HepG2 (cell line): ENCODE measurements around the gene NDUFB7. TPM values are rescaled to one million over a fixed set of nuclear protein-coding genes. Genes with fewer than 3 reads are reported as not detected.

Experiments used
- AGO2 ChIP-seq: fragments of 200-400 bp; formaldehyde crosslinking; optimal IDR thresholded peaks from 2 replicates; pipeline ENCODE3; 2017; ENCODE audit warnings: mild to moderate bottlenecking, low read depth, low read length, moderate library complexity
- ATF7-NPFF ChIP-seq: sonication (generic); formaldehyde crosslinking; IDR thresholded peaks from 2 replicates; pipeline ENCODE4 v1.8.1; 2023; ENCODE audit warnings: mild to moderate bottlenecking, low read depth, missing genetic modification reagents, moderate library complexity
- CCDC6 ChIP-seq: sonication (generic); formaldehyde crosslinking; IDR thresholded peaks from 2 replicates; pipeline ENCODE4 v1.8.1; 2022; ENCODE audit warnings: mild to moderate bottlenecking, missing genetic modification reagents, moderate library complexity
- EED ChIP-seq: sonication (generic); formaldehyde crosslinking; IDR thresholded peaks from 2 replicates; pipeline ENCODE4 v1.5.0; 2020; ENCODE audit warnings: mild to moderate bottlenecking, missing genetic modification reagents
- FOSL2 ChIP-seq: sonication (generic); formaldehyde crosslinking; IDR thresholded peaks from 2 replicates; pipeline ENCODE4 v1.4.0; 2020; ENCODE audit warnings: missing genetic modification reagents
- HDAC1 ChIP-seq: sonication (generic); formaldehyde crosslinking; IDR thresholded peaks from 2 replicates; pipeline ENCODE4 v1.5.1; 2020; ENCODE audit warnings: mild to moderate bottlenecking, missing genetic modification reagents
- HNF4G ChIP-seq, 2 experiments: sonication (generic) in 1 of 2; formaldehyde crosslinking in 1 of 2; IDR thresholded peaks; 2 replicates each; pipeline versions ENCODE4 v1.4.0 to v1.6.1; 2011 to 2020; ENCODE audit warnings: borderline replicate concordance in 2 of 2, low read depth in 2 of 2, mild to moderate bottlenecking in 2 of 2, low read length in 1 of 2, missing genetic modification reagents in 1 of 2, moderate library complexity in 1 of 2
- MTA1 ChIP-seq: sonication (generic); formaldehyde crosslinking; IDR thresholded peaks from 2 replicates; pipeline ENCODE4 v1.4.0; 2020; ENCODE audit warnings: missing genetic modification reagents, mild to moderate bottlenecking, borderline replicate concordance
- NCOA1 ChIP-seq: sonication (generic); formaldehyde crosslinking; IDR thresholded peaks from 2 replicates; pipeline ENCODE4 v1.9.0; 2021; ENCODE audit warnings: missing genetic modification reagents
- NONO ChIP-seq, 2 experiments: fragments of 450-650 bp in 1 of 2; sonication (generic) in 1 of 2; formaldehyde crosslinking in 1 of 2; IDR thresholded peaks in 1 of 2; conservative IDR thresholded peaks in 1 of 2; 2 replicates each; pipeline versions ENCODE4 v1.6.1 to v1.8.0; 2017 to 2022; ENCODE audit warnings: mild to moderate bottlenecking in 1 of 2, missing genetic modification reagents in 1 of 2, moderate library complexity in 1 of 2
- PHF21A ChIP-seq: sonication (generic); formaldehyde crosslinking; IDR thresholded peaks from 2 replicates; pipeline ENCODE4 v1.5.0; 2020; ENCODE audit warnings: mild to moderate bottlenecking, missing genetic modification reagents
- RORA ChIP-seq: sonication (generic); formaldehyde crosslinking; IDR thresholded peaks from 2 replicates; pipeline ENCODE4 v1.5.0; 2020; ENCODE audit warnings: mild to moderate bottlenecking, missing genetic modification reagents, moderate library complexity
- SALL2 ChIP-seq: sonication (generic); formaldehyde crosslinking; IDR thresholded peaks from 2 replicates; pipeline ENCODE4 v1.8.1; 2023; ENCODE audit warnings: mild to moderate bottlenecking, missing genetic modification reagents, inconsistent platforms
- UBTF ChIP-seq: sonication (generic); formaldehyde crosslinking; IDR thresholded peaks from 2 replicates; pipeline ENCODE4 v1.4.0; 2020; ENCODE audit warnings: mild to moderate bottlenecking, missing genetic modification reagents
- ZFP91 ChIP-seq: sonication (generic); formaldehyde crosslinking; IDR thresholded peaks from 2 replicates; pipeline ENCODE4 v1.9.0; 2022; ENCODE audit warnings: missing genetic modification reagents, mild to moderate bottlenecking, borderline replicate concordance
- ZNF224 ChIP-seq: sonication (generic); formaldehyde crosslinking; IDR thresholded peaks from 2 replicates; pipeline ENCODE4 v1.5.0; 2020; ENCODE audit warnings: mild to moderate bottlenecking, missing genetic modification reagents
- ZNF580 ChIP-seq: IDR thresholded peaks from 2 replicates; pipeline ENCODE4 v1.6.1; 2016; ENCODE audit warnings: low read depth, borderline replicate concordance
- ZNF781 ChIP-seq: sonication (generic); formaldehyde crosslinking; IDR thresholded peaks from 2 replicates; pipeline ENCODE4 v1.5.1; 2020; ENCODE audit warnings: borderline replicate concordance, mild to moderate bottlenecking, missing genetic modification reagents; ENCODE audit errors: not compliant biosample characterization
- polyA plus RNA-seq, 8 experiments: library from polyadenylated mRNA; depleted of rRNA in 3 of 8; stranded (reverse) in 7 of 8; unstranded in 1 of 8; fragments of >200 nt; fragmentation: Illumina TruSeq in 4 of 8; extraction: Trizol in 4 of 8; gene quantifications; 2 replicates each; pipeline versions ENCODE4 v1.2.1 to v1.2.3, GENCODE V29; 2011 to 2016; ENCODE audit warnings: low read depth in 4 of 8, missing spikeins in 1 of 8, mixed read lengths in 1 of 8; ENCODE audit not compliant: insufficient read depth in 1 of 8
- total RNA-seq, 5 experiments: library from RNA; depleted of rRNA; stranded (reverse); fragments of >200 nt; fragmentation: Illumina TruSeq; extraction: Trizol; gene quantifications; 2 replicates each; pipeline ENCODE4 v1.2.3, GENCODE V29; 2016; ENCODE audit warnings: low read depth in 1 of 5
- TF ChIP-seq, protein P1 (sequence below): fragments of 450-650 bp; IDR thresholded peaks from 2 replicates; pipeline ENCODE4 v1.6.1; 2017; ENCODE audit warnings: mild to moderate bottlenecking

Gene NDUFB7
- total and polyA plus RNA-seq, 2 of the 13 experiments (the other 11 are each of a cell fraction or from before 2014, with no cell fraction given), result 156 to 198 TPM

DNA sequence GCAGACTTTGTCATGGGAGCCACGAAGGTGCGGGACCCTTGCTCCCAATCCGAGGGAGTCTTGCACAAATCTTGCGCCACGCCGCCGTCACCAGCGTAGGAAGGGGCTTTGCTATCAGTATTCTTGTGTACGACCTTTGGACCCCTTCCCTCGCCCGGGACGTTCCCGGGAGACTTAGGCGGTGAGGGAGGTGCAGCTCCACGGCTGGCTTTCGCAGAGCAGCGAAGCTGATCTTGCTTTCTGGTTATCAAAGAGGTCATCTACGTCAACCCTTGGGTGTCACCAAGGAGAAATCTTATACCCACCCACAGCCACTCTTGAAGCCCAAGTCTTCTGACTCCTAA, 41.9 kb downstream of the NDUFB7 start (continued):
- TF ChIP-seq ZNF781 (CRISPR knock-in tag) (peak; percentile 81), ZFP91 (CRISPR knock-in tag) (0 out of 2 replicates have a peak, but pooled peaks have one; percentile 6), AGO2 (no peak), NONO (IDR thresholded peaks at IDR 0.05) (no peak), NONO (CRISPR knock-in tag; conservative IDR thresholded peaks at IDR 0.05) (0 out of 2 replicates have a peak, but pooled peaks have one; percentile 11), RORA (no peak), MTA1 (CRISPR knock-in tag) (peak; percentile 68; the same call in 1 of the 2 replicates), ZNF224 (CRISPR knock-in tag) (no peak), FOSL2 (CRISPR knock-in tag) (0 out of 2 replicates have a peak, but pooled peaks have one; percentile 23), ATF7-NPFF (CRISPR knock-in tag) (0 out of 2 replicates have a peak, but pooled peaks have one; percentile 57), ZNF580 (CRISPR knock-in tag) (peak; percentile 12; the same call in 1 of the 2 replicates), CCDC6 (CRISPR knock-in tag) (0 out of 2 replicates have a peak, but pooled peaks have one; percentile 24), EED (0 out of 2 replicates have a peak, but pooled peaks have one; percentile 51), SALL2 (CRISPR knock-in tag) (no peak; the same call in 1 of the 2 replicates), HDAC1 (CRISPR knock-in tag) (0 out of 2 replicates have a peak, but pooled peaks have one; percentile 1), UBTF (CRISPR knock-in tag) (0 out of 2 replicates have a peak, but pooled peaks have one; percentile 52), HNF4G (IDR thresholded peaks at IDR 0.05; ENCODE audit: borderline replicate concordance, low read depth, low read length) (peak; percentile 54; the same call in 1 of the 2 replicates), HNF4G (CRISPR knock-in tag; IDR thresholded peaks at IDR 0.05; ENCODE audit: borderline replicate concordance, low read depth) (peak; percentile 58; the same call in 1 of the 2 replicates), NCOA1 (CRISPR knock-in tag) (0 out of 2 replicates have a peak, but pooled peaks have one; percentile 2), PHF21A (CRISPR knock-in tag) (peak; percentile 3; the same call in 1 of the 2 replicates)
- TF ChIP-seq, protein P1, sequence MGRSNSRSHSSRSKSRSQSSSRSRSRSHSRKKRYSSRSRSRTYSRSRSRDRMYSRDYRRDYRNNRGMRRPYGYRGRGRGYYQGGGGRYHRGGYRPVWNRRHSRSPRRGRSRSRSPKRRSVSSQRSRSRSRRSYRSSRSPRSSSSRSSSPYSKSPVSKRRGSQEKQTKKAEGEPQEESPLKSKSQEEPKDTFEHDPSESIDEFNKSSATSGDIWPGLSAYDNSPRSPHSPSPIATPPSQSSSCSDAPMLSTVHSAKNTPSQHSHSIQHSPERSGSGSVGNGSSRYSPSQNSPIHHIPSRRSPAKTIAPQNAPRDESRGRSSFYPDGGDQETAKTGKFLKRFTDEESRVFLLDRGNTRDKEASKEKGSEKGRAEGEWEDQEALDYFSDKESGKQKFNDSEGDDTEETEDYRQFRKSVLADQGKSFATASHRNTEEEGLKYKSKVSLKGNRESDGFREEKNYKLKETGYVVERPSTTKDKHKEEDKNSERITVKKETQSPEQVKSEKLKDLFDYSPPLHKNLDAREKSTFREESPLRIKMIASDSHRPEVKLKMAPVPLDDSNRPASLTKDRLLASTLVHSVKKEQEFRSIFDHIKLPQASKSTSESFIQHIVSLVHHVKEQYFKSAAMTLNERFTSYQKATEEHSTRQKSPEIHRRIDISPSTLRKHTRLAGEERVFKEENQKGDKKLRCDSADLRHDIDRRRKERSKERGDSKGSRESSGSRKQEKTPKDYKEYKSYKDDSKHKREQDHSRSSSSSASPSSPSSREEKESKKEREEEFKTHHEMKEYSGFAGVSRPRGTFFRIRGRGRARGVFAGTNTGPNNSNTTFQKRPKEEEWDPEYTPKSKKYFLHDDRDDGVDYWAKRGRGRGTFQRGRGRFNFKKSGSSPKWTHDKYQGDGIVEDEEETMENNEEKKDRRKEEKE, result no peak
